IPS-NIHi11 (cell line): ENCODE results near the gene HOXB2.

ENCODE experiments used
- DNase-seq: peaks from one replicate; pipeline ENCODE4 v3.0.0; 2012; ENCODE audit warnings: mixed read lengths, low spot score

Gene HOXB2

DNA sequence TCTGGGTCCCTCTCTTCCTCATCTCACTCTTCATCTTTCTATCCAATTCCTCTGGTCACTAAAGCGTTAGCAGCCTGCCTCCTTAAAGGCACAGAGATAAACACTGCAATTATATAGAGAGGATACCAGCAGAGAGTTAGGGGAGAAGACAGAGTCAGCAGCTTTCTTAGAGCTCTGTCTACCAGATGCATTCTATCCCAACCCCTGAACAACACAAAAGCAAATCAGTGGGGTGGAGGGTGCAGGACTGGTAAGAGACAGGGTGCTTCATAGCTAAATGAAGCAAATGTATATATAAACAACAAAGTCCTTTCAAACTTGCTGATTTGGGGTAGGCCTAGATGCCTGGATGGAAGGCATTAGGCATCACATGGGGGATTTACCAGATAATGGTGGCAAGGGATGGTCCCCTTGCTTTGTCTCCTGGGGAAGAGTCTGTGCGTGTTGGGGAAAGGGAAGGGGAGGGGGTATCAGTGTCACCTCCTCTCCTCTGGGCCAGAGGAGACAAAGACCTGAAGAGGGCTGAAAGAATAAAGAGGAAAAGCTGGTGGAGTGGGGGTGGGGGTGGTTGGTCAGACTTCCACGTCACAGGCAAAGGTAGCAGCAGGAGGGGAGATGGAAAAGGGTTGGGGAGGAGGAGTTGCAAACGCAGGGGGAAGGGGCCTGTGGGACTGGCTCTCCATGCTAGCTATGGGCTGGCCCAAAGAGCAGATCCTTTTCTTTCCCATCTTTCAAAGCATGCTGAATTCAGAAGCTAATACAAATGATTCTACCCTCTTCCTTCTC is 21.2 kb upstream of the HOXB2 start:
- no peak for DNase-seq

DNA sequence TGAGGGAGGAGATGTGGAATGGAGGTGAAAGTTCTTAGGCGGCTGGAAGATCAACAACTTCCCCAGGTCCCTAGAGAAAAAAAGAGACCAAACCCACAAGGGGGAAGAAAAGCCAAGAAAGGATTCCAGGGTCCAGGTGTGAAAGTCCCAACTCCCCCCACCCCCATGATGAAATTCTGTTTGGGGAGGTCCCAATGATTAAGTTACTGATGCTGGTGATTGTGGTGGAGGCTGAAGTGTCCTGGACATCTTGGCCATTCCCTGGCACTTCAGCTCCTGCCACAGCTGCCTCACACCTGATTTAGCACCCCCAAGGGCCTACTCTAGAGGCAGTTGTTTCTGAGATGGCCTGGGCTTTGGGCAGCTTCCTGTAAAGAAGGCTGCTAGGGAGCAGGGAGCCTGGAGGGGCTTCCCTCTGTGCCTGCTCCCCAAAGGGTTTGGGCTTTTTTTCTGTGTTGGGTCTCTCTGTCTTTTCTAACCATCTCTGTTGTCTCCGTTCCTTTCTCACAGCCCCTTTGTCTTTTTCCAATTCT is 20.2 kb upstream of the HOXB2 start:
- no peak for DNase-seq

DNA sequence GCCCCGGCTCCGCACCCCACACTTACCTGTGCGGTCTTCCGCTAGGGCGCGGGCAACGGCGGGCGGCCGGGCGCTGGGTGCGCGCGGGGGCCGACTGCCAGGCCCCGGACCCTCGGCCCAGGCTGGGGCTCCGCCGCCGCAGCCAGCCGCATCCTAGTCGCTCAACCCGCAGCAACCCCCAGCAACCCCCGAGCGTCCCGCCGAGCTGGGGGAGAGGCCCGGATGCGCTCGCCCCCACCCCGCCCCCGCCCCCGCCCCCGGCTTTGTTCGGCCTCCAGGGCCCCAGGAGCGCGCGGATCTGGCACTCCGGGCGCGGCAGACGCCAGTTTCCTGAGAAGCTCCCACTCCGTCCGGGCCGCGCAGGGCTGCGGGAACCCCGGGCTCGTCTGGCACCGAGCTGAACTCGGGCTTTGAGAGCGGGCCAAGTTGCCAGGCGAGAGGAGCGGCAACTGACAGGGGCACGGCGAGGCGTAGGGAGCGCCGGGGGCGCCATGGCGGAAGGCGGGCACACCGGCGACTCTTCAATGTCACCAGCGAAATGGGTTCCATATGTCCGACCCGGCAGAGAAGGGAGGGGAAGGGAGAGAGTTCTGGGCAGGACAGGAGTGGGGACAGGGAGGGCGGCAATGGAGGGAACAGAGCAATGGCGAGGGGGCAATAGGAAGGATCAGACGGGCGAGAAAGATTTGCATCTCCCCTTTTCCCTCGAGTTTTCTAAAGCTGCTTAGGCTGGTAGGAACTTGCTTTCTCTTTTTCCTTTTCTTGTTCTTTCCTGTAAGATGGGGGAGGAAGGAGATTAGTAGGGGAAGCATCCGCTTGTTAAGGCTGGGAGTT is 19.5 kb upstream of the HOXB2 start:
- no peak for DNase-seq

DNA sequence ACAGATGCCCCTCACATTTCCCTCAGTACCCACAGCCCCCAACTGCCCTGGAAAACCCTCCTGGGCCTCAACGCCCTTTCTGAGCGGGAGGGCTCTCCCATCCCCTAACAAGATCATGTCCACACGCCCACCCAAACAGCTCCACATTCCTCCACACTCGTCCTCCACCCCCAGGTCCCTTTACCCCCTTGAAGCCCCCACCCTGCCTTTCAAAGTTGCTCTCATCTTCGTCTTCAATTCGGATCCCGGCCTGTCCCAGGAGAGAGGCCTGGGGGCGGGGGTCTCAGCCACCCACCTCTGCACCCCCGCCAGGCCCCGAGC is 18.9 kb upstream of the HOXB2 start:
- no peak for DNase-seq

DNA sequence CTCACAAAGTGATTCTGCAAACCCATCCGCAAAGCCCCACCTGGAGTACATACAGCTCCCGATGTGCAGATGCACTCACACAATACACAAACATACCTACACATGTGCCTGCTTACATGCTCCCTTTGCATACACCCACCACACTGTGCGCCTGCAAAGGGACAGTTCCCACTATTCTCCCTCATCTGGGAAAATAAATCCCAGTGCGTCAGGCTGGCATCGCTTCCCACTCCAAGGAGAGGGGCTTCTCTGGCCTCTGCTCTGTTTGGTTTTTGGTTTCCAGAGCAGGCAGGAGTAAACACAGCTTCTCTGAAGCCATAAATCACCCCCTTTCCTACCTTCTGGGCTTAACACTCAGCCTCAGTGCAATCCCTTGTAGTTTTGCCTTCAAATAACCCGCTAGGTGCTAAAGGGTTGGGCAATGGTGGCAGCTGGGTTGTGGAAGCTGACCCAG is 18.5 kb upstream of the HOXB2 start:
- DNase-seq, result no peak

DNA sequence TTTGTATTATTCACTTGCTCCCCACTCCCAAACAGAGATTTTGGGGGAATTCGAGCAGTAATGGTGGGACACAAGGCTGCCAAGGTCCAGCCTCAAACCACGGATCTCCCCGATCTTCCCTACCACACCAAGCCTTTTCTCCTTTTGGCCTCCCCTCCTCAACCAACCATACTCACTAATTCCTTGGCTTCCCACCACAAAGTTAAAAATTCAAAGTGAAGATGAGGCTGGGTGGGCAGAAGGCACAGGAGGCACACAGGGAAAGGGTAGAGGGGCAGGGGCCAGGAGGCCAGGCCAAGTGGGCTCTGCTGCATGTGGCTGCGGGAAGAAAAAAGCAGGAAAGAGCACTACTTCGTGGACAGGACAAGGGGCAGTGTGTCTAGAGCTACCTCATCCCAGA is 18.0 kb upstream of the HOXB2 start:
- DNase-seq, result no peak

DNA sequence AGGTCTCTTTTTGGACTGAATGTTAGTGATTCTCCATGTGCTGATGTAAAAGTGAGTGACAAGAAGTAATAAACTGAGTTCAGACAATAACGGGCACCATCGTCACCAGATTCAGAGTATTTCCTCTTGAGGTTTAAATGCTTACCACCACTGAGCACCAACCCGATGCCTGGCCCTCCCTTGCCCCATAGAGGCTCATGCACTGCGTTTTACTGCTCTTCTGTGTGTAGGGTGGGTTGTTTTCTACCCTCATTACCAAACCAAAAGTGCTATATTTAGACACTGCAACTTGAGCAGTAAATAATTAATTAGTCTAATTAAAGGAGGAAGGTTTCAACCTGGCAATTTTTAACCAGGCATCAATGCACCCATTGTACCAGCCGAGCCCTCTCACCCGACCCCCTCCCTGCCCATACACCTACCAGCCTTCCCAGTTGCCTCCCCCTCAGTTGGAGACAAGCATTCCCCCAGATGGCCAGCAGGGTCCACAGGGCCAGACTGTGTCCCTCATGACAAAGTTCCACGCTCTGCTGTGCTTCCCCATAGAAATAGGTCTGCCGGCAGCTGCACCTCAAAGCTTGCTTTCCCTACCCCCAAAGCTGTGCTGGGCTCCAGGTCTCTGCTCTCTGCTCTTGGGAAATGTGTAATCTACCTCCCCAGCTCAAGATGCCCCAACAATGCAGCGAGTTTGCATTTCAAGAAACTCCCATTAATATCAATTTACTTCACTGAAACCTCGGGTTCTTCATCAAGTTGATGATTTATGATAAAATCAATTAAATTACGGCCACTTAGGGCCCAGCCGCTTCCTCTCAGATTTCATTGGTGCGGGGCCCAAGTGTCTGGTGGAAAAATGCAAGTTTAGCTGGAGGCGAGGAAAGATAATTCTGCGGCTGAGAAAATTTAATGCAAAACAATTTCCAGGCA is 17.2 kb upstream of the HOXB2 start:
- DNase-seq, result no peak

DNA sequence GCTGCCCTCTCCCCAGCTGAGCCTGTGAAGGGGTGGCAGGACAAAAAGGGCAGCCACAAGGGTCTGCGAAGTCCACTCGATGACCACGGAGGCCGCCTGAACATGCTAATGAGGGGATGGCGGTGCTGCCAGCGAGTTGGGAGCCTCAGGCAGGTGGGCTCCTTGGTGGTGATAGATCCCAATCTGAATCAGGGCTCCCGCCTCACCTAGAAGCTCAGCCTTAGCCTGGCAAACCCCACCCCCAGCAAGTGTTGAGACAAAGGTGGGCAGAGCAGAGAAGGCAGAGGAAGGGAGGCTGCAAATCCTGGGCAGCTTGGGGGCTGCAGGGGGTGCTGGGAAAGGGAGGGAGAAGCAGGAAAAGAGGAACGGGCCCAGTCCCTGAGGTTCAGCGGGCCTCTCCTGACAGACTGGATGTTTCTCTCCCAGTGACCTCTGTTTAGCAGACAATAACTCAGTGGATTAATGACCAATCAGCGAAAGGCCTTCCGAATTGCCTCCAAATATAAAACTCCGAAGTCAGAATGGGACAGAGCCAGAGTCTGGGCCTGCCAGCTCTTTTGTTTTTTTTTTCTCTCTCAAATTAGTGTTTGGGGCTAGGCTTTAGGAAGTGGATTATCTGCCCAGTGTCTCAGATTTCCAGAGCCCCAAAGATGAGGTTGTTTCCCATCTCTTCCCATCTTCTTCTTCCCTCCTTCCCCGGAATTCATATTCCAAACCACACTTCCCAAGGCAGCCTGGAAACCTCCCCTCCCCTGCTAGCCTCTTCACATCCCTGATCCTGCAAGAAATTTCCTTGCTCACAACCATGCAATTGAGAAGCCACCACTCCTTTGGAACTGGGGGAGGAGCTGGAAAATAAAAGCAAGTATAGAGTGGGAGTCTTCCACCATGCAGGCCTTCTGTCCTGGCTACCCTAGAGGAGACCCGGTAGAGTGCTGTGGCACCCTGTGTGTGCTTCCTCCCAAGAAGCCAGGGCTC is 15.2 kb upstream of the HOXB2 start:
- DNase-seq, result no peak

DNA sequence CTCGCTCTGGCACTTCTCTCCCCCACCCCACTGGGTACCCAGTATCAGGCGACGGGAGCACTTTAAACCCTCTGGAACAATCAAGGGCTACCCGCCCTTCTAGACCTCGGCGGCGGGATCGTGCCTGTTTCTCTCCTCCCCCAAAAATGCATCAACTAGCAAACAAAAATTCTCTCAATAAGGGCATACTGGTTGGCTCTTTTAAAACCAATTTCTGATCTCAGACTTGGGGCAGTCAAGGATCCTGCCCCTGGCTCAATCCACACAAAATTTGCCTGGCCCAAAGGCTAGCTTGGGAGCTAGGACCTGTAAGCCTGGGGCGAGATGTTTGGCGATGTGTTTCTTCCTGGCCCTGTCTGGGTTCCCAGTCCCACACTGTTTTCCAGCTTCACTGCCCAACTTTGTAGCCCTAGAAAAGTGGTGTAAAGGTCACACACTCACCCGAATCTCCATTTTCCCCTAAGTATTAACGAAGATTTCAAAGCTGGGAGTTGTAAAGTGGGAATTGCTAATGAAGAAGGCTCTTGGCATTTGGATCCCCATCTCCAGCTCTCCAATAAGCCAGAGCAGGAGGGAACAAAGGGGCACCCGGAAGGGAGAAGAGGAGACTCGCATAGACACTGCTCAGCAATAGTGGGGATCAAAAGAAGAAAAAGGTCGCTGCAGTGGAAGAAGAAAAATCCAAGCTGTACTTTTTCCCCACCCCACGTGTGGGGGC is 14.4 kb upstream of the HOXB2 start:
- no peak for DNase-seq

DNA sequence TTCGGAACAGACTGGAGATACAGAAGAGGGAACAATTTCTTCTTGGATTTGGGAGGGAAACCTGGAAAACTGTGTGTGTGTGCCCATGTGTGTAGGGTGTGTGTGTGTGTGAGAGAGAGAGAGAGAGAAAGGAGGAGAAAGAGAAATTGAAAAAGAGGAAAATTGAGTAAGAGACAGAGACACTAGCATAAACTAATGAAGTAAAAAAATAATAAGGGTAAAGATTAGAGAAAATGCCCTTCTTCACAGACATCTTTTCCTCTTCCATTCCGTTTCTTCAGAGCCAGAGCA is 13.9 kb upstream of the HOXB2 start:
- DNase-seq, result no peak

DNA sequence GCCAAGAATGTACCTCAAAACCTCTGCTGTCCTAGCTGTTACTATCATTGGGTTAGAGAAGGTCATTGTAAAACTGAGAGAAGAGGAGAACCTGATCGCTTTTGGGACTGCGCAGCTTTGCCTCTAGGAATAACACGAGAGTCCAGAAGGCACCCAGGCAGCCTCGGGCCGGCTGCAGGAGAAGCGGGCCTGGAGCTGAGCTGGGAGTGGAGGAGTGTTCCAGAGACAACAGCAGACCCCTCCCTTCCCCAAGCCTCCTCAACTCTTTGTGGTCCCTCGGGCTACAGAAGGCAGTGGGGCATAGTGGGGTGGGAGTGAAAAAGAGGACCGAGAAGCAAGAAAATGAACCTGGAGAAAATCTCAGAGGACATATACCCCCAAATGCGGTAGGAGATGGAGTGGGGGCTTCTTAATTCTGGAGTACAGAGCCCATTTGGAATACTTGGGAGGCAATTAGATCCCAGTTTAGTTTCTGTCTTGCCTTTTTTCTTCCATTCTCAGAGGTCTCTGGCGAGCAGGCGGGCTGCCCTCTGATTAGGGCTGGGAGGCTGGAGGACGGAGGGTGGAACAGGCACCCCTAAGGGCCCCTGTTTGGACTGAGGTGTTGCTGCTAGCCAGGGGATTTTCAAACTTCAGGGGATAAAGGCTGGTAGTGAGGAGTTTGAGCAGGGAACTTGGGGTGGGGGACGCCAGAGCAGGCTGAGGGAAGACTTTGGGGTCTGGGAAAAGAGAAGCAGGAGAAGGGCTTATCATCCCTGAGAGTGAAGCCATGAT is 13.3 kb upstream of the HOXB2 start:
- no peak for DNase-seq

DNA sequence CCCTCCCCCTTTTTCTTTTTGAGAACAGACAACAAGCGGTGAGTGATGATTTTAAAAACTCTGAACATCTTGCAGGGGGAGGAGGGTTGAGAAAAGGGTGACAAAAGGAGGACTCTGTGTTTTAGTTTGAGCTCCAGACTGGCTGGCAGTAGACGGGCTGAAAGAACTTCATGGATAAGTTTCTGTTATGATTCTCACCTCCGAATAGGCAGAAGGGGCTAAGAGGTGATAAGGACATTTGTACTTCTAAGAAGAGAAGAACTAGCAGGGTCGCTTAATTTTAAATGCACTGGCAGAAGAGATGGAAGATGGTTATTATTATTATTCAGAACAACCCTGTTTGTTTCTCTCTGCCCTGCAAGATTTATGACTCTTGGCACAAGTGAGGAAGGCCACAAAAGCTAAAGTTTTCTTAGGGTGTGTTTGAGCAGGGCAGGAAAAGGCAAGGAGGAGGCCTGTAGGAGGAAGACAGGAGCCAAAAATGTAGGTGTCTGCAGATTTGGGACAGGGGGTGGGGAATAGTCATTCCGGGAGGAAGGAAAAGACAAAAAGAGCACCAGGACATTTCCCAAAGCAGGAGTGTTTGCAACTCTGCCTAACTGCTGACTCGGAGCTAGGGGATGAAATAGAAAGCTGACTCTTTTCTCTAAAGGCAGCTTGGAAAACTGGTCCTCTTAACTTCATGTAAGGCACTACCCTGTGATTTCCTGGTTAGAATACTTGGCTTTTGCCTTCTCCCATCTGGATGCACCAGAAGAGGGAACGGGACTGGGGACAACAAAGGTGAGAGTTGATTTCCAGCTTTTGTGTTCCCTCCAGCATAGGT is 11.9 kb upstream of the HOXB2 start:
- DNase-seq, result no peak

DNA sequence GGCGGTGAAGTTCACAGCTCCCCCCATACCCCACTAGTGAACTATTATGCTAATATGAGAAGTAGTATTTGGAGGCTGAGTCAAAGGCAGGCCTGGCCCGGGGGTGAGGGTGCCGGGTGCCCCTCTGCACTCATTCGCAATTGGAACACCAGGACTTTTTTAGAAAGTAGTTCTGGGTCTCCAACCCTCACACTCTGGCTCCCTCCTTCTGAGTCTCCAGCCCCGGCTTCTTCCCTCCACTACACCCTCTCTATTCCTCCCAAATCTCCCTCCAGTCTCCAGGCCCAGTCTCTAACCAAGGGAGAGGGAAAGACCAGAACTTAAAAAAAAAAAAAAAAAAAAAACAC is 11.3 kb upstream of the HOXB2 start:
- no peak for DNase-seq

DNA sequence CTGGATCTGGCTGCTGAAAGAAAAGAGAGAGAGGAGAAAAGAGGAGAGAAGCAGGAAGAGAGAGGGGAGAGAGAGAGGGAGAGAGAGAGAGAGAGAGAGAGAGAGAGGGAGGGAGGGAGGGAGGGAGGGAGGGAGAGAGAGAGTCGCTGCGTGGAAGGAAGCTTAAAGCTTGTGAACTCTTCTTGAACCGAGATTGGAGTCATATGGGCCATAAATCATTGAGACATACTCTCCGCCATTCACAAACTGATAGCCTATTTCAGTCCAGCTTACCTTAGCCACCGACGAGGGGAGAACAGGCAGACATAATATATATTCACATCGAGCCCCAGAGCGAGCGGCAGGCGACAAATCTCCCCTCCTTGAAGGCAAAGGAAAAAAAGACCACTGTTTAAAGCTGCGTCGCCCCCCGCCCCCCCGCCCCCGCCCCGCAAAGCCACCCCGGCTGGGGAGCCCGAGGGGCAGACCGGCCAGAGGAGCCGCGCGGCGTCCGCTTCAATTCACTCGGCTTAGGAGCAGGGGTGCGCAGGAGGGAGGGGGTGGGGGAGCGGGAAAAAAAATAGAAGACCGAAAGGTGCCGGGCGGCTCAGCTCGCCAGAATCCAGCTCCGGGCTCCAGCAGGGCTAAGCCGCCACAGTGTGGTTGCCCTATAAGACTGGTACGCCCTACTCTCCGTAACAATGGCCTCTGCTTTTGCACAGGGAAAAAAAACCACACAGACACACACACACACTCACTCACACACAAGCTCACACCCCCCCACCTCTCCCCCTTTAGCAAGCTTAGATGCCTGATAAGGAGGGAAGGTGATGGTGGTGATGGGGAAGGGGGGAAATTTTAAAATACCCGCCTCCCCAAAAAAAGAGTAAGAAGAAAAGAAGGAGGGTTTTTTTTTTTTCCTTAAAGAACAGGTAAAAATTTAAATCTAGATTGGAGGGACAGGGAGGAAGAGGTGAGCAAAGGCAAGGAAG is 10.6 kb upstream of the HOXB2 start:
- DNase-seq, result no peak

DNA sequence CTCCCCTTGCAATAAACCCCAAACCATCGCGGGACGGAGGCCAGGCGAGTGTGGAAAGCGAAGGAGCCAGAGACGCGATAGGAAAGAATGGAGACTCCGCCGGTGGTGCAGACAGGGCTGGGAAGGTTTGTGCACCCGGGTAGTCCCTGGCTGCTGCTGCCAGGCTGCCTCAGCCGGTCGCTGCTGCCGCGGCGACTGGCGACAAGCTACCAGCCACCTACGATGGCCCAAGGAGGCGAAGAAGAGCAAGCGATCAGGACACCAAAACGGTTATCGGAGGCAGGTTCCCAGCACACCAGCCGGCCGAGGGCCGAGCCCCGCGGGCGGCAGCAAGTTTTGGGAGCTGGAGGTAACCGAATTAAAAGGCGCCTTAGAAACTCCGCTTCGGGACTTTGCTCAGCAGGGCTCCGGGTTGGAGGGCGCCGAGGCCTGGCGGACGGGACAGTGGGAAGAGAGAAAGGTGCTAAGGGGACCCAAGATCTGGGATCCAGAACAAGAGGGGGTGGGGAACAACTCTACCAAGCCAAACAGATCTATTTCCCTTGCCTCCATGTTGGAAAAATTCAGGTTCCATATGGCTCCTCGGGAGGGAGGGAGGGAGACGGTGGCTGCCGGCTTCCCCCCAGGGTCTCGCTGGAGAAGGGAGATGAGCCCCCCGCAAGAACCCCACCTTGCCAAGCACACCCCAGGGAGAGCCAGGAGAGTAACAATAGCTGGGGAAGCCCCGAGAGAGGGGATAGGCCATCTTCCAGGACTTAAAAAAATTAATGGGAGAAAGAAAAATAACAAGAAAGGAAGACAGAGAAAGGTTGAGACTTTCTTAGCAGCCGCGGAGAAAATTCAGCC is 9.7 kb upstream of the HOXB2 start:
- no peak for DNase-seq

DNA sequence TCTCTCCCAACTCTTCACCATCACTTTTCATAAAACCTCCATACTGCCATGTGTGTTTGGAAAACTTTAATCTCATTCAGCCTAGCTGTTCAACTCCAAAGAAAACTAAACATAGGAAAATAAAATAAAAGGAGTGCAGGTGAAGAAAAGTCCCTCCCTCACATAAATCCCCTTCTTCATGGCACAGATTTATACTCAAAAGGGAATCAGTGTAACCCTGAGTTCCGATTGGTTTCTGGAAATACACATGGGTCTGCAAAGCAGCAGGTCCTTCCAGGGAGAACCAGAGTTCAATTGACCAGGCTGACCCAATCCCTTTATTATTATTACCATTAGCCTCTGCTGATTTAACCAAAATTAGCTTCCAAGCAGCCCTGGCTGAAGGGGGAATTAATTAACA is 8.9 kb upstream of the HOXB2 start:
- DNase-seq, result no peak

DNA sequence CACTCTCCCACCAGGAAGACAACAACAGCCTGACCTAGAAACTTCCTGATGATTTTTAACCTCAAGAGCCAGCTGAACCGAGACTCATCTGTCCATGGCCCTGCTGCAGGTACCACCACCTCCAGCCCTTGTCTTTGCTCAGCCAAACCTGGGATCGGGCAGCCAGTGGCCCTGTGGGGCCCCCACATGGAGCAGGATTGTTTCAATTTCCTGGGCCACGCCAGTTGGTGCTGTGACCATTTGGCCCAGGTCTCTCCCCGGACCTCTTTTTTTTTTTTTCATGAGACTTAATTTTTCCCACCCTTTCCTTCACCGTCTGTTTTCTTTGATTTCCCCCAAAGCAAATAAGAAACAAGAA is 8.3 kb upstream of the HOXB2 start:
- DNase-seq, result no peak
